Effector CD4-positive, alpha-beta T cell (primary cell): ENCODE data around the gene RHBDD1.

ENCODE experiments used
- DNase-seq: peaks from one replicate; pipeline ENCODE4 v3.0.0-alpha.2; 2020

Gene RHBDD1

DNA sequence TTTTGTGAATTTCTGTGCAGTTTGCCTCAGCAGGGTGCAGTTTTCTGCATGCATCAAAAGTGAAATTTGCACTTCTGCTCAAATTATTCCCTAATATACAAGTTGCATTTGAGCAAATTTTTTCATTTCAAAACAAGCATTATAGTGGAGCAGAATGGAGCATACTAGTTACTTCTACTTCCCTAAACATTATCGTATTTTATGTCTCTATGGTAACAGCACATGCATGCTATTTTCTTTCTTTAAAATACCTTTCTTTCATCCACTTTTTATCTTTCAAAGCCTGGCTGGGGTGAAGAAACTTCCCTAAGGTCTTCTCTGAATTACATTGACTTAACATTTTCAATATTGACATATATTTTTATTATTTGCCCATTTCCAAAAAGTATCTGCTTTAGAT is 11.2 kb downstream of the RHBDD1 start:
- no peak for DNase-seq

DNA sequence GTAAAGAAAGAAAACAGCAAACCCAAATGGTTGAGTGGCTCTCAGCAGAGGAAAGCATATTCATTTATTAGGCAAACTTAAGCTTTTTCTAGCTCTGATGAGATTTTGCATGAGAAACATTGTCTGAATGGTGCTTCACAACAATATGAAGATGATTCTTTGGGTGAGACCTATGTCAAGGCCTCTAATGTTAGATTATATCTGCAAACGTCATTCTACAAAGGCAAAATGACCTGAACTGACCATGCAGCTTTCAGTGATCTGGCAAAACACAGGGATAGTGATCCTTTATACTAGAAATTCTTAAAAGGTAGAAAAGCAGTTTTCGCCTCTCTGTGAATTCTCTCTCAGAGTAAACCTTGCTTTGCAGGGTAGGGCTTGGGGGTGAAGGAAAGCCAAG is 11.7 kb downstream of the RHBDD1 start:
- DNase-seq = no peak

GRCh38 chr2:226849349-226849748 is 13.5 kb downstream of the RHBDD1 start:
- no peak for DNase-seq

DNA sequence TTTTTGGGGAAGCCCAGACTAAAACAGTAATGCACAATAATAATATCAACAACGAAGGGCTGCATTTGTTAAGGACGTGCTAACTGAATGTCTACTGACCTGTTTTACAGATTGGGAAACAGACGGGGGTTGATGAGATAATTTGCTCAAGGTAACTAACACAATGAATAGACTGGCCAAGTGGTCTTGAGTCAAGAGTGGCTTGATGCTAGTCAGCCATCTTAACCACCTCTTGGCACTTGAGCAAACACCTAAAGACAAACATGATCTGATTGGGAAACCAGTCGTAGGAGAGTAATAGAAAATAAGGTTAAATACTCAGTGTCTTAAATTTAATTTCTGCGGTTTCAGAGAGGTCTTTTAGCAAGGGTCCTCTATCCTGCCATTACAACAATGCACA is 14.2 kb downstream of the RHBDD1 start:
- no peak for DNase-seq

DNA sequence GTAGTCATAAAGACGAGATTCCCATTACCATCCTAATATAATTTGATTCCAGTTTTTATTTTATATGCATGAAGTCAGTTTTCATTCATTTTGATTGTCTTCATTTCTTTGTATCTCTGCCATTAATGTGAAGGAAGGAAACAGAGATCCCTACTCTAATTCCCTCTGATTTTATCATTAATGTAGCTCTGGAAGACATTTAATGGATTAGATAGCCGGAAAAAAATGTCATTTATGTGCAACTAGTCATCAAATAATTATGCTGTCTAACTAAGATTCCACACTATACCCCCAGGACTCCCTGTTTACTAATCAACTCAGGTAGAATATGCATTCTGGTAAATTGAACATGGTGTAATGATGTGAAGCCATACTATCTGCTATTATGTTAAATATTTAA is 19.9 kb downstream of the RHBDD1 start:
- DNase-seq = no peak

DNA sequence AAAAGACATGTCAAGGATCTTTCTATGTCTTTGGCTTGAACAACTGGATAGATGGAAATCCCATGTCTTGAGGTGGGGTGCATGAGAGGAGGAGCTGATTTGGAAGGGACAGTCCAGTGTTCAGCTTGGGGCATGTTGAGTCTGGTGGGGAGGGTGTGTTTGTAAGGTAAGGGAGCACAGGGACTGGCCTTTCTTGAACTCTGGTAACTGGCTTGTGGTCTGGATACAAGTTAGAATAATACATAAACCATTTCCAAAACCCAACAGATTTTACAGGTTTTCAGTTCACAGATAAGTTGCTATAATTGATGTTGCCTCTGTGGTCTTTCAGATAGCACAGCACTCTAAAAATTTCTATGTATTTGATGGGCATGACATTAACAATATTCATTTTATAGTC is 24.2 kb downstream of the RHBDD1 start:
- DNase-seq = no peak

DNA sequence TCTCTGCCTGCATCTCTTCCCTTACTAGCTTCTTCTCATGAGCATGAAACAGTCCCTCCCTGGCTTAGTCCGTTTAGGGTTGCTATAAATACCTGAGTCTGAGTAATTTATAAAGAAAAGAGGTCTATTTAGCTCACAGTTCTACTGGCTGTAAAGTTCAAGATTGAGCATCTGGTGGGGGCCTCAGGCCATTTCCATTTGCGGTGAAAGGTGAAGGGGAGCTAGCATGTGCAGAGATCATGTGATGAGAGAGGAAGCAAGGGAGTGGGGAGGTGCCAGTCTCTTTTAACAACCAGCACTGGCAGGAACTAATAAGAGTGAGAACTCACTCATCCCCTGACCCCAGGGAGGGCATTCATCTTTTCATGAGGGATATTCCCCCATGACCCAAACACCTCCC is 26.8 kb downstream of the RHBDD1 start:
- no peak for DNase-seq

GRCh38 chr2:226865273-226865672 is 29.4 kb downstream of the RHBDD1 start:
- no peak for DNase-seq

- no peak for DNase-seq
Measured at GRCh38 chr2:226865710-226866109, 29.9 kb downstream of the RHBDD1 start.

DNA sequence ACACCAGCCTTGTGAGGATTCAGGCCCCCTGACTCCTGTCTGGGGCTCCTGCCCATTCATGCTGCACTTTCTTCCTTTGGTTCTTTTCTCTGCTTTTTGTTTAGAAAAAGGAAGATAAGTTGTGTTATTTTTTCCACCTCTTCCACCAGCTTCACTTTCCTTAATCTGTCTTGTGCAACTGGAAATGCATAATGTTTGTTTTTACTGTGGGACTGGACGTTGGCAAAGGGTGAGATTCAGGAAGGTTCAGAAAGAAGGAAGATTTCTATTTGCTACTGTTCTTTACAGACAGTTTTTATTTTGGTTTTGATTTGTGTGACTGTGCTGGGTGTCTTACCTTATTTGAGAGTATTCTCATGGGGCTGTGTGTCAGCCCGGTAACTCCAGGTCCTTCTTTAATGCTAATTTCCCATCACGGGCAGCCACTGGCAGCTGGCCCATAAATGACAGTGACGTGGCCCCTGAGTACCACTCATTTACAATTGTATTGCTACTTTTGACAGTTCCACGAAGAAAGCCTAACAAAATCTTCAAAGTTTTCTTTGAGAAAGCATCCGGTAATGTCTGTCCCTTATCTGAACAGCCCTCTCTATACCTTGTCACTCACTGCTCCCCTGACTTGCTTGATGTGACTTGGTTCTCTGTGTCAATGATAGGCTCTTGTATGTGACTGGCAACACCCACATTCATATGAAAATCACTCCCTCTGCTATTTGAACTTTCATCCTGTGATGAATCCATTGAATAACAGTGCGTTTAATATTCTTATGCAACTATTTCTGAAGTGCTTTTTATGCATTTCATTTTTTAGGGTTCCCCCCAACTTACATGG is 32.7 kb downstream of the RHBDD1 start:
- no peak for DNase-seq

DNA sequence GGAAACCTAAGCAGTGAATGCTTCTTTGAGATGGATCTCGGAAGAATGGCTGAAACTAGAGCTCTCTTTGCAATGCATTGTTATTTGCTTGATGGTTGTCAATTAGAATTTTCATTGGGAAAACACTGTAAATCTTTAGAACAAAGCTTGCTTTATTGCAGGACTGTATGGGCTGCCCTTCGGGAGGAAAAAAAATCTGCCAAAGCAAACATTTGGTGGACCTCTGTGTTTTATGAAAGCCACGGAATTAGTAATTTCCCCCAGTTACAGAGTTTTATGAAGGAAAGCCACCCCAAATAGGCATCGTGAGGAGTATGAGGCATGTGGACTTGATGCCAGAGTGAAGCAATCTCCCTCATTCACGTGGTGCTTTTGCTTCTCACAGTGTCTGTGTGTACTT is 33.5 kb downstream of the RHBDD1 start:
- no peak for DNase-seq

- no peak for DNase-seq
Measured at GRCh38 chr2:226873051-226873620, 37.3 kb downstream of the RHBDD1 start.

DNA sequence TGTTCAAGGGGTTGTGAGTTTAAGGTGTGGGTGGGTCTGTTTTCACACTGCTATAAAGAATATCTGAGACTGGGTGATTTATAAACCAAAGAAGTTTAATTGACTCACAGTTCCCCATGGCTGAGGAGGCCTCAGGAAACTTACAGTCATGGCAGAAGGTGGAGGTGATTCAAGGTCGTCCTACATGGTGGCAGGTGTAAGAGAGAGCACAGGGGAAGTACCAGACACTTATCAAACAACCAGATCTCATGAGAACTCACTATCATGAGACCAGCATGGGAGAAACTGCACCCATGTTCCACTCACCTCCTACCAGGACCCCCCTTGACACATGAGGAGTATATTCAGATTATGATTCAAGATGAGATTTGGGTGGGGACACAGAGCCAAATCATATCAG is 38.0 kb downstream of the RHBDD1 start:
- DNase-seq = no peak

DNA sequence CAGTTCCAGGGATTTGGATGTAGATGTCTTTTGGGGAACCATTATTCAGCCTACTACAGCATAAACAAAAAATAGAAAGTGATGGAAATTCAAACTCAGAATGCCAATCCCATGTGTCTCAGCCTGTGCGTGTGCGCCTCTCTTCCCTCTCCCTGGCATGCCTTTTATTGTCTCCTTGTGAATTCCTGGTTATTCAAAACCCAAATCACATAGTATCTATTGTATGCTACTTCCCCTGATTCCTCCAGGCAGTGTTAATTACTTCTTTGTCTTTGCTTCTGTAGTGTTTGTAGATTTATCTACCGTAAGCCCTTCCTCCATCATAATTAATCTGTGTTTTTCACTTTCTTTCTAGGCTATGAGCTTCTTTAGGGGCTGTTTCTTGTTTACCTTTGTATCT is 38.9 kb downstream of the RHBDD1 start:
- no peak for DNase-seq

DNA sequence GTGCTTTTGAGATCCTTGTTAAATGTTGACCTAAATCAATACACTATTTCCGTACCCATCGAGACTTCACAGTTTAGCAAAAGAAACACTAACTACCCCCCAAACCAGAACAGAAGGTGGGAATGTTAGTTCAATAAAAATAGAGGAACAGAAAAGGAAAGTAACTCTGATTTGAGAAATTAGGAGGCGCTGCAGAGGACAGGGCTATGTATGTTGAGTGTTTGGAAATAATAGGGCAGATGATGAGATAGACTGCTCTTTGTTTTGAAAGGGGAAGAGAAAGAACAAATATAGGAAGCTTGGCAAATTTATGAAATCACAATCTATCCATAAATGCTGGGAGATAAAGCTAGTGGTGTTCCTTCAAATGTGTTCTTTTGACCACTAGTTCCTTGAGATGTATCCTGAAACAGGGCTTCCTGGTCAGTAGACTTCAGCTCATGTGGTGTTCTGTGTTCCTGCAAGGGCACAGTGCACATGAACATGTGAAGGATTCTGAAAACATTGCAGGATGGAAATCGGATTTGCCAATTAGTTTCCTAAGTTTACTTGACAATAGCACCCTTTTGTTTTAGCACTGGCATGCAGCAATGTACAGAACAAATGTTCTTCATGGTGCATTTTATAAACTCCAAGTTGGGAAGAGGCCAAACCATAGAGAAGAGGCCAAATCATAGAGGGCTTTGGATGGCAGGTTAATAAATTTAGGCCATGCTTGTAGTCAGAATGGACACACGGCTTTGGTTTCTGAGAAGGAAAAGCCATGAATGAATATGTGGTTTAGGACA is 39.8 kb downstream of the RHBDD1 start:
- DNase-seq = no peak

DNA sequence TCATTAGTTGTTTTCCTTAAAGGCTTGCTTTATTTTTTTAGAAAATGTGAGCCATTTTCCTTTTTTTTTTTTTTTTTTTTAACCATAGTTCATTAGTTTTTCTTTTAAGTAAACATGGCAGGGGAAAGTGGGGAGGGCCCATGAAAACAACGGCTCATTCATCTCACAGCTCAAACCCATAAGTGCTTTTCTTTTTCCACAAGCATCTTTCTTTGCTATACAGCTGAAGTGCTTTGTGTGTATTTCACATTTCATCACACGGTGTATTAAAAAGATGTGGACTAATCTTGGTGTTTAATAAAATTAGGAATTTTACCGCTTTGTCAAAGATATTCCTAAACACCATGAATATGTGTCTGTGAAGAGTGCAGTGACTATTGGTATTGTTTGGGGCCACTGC is 41.6 kb downstream of the RHBDD1 start:
- no peak for DNase-seq

DNA sequence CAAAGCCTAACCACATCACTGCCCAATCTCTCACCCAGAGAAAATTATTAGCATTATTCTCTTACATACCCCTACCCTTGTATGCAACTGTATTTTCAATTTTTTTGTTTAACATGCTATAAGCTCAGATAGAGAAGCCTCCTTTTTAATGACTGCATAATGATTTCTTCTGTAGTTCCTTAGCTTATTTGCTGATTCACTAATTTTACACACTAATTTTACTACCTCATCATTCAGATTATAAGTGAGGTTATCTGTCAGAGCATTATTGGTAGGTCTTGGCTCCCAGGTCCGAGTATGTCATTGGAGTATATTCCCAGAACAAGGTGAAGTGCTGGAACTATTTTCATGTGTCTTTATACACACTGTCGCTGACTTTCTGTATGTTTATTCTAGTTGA is 45.4 kb downstream of the RHBDD1 start:
- no peak for DNase-seq

- DNase-seq = no peak
Measured at GRCh38 chr2:226882606-226883005, 46.8 kb downstream of the RHBDD1 start.

DNA sequence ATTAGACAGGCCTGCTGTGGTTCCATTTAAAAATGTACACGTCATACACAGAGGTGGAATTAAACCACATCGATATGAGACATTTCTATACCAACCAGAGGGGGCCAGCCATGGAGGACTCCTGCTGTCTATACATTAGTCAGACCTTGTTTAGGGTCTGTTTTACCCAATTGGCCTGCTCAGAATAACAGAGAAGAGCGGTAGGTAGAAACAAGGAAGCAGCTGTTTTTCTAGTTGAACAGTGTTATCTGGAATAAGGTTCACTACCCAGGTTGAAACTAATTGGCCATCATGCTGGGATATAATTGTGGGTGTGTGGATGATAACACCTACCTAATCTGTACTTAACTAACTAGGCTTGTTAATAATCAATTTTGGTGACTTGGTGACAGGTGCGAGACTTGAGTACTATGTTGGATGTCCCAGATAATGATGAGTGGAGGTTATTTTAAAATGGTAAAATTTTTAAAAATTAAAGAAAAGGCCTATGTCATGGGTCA is 47.5 kb downstream of the RHBDD1 start:
- no peak for DNase-seq

DNA sequence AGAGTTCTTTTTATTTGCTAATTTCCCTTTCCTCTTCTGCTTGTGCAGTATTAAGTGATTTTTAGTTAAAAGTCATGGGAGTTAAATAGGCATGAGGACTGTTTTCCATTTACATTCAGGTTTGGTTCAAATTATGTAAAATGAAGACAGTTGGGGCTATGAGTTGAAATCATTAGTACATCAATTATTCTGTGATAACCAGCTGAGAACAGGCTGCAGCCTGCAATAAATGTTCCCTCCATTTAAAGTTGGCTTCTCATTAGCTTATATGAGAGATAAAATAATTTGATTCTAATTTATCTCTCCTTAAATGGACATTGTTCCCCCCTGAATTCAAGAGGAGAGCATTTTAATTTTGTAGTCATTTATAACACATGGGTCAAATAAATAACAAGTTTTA is 48.3 kb downstream of the RHBDD1 start:
- no peak for DNase-seq

DNA sequence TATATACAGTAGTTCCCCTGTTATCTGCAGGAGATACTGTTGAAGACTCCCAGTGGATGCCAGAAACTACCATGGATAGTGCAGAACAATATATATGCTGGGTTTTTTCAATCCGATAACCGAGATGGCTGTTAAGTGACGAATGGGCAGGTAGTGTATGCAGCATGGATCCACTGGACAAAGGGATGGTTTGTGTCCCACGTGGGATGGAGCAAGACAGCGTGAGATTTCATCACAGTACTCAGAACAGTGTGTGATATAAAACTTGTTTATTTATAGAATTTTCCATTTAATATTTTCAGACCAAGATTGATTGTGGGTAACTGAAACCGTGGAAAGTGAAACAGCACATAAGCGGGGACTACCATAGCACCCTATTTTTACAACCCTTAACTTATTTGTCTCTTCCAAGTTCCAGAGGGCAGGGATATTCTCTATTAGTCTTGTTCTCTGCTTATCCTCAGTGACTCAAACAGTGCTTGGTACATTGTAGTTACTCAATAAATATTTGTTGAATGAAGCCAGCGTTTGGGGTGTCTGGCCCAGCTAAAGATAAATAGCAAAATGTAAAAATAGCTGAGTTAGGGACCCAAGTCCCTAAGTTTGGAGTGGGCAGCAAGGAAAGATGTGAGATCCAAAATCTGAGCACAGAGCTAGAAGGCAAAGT is 50.0 kb downstream of the RHBDD1 start:
- DNase-seq = no peak

GRCh38 chr2:226887940-226888339 is 52.1 kb downstream of the RHBDD1 start:
- no peak for DNase-seq

DNA sequence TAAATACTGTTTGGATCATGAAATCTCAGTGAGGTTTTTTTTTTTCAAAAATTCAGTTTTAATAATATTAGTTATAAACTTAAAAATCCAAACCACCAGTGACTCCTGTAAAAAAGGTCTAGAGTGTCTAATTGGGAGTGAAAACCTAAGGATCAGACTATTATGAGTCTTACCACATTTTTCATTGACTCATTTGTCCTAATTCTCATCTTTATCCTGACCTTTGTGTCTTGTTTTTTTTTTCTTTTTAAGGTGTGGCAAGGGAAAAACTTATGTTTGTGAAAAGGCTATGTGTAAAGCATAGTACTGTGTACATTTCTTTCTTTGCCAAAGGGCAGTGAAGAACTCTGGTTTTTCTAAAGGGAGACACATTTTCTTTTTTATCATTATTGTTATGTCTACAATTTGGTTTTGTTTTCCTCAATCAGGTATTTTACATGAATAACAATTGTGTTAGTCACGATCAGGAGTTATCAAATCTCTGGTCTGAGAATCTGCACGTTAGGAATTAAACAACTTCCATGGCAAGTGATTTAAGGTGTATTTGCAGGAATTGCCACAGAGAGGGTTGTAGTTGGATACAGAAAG is 52.6 kb downstream of the RHBDD1 start:
- DNase-seq = no peak
